B cell (primary cell): Measurements from ENCODE around the gene ZSCAN20. TPM values are rescaled to one million over a fixed set of nuclear protein-coding genes. Genes with fewer than 3 reads are reported as not detected.

ENCODE experiments used
- ATAC-seq: fragments of 200-7000 bp; cut with Tn5 transposase; one replicate; pipeline ENCODE4 v1.10.0; 2021; ENCODE audit warnings: low read depth, mild to moderate bottlenecking, moderate number of reproducible peaks, moderate library complexity
- CTCF ChIA-PET: fragments of 350-600 bp; sonication (Branson Sonifier 250); formaldehyde crosslinking; loops from one replicate; lab custom pipeline; 2021; ENCODE audit warnings: antibody characterized with exemption, inconsistent platforms; lab: Charles Lee
- POLR2A ChIA-PET: fragments of 350-600 bp; sonication (Branson Sonifier 250); formaldehyde crosslinking; loops from one replicate; lab custom pipeline; 2021; ENCODE audit warnings: antibody characterized with exemption; lab: Charles Lee
- DNase-seq: peaks from one replicate; pipeline ENCODE4 v3.0.0; 2013
- H2AFZ ChIP-seq: 2 replicates; pipeline ENCODE4 v1.6.1; 2012; ENCODE audit warnings: mild to moderate bottlenecking, low read depth, low read length; ENCODE audit not compliant: insufficient read depth, poor library complexity, severe bottlenecking
- H3K27ac ChIP-seq, 2 donors: 1 replicate in 1 of 2; 2 replicates in 1 of 2; pipeline ENCODE4 v1.5.1; 2012 to 2013; ENCODE audit warnings: low read length in 2 of 2, mild to moderate bottlenecking in 2 of 2, moderate library complexity in 1 of 2
- H3K27me3 ChIP-seq, 4 experiments: fragments of 200-600 bp in 1 of 4; sonication (generic) in 1 of 4; replicated peaks in 1 of 4; 1 replicate in 2 of 4; 2 replicates in 2 of 4; pipeline versions ENCODE4 v1.6.1 to v1.7.0; 2013 to 2016; ENCODE audit warnings: low read length in 3 of 4, mild to moderate bottlenecking in 2 of 4, mixed read lengths in 1 of 4, moderate library complexity in 1 of 4; ENCODE audit not compliant: insufficient read depth in 4 of 4, control insufficient read depth in 3 of 4; ENCODE audit errors: control extremely low read depth in 1 of 4
- H3K36me3 ChIP-seq, 2 experiments: replicated peaks in 1 of 2; 1 replicate in 1 of 2; 2 replicates in 1 of 2; pipeline versions ENCODE4 v1.6.1 to v1.7.1; 2013; ENCODE audit warnings: low read length in 1 of 2; ENCODE audit not compliant: insufficient read depth in 2 of 2, control insufficient read depth in 1 of 2; ENCODE audit errors: control extremely low read depth in 1 of 2, extremely low read depth in 1 of 2
- H3K4me1 ChIP-seq, 2 donors: fragments of 200-600 bp in 1 of 2; sonication (generic) in 1 of 2; 1 replicate in 1 of 2; 2 replicates in 1 of 2; pipeline versions ENCODE4 v1.5.1 to v1.6.1; 2013 to 2017; ENCODE audit warnings: low read length in 2 of 2; ENCODE audit not compliant: control insufficient read depth in 2 of 2, insufficient read depth in 2 of 2
- H3K4me2 ChIP-seq: replicated peaks from 2 replicates; pipeline ENCODE3; 2012; ENCODE audit warnings: mild to moderate bottlenecking, low read depth, low read length; ENCODE audit not compliant: poor library complexity, severe bottlenecking
- H3K4me3 ChIP-seq, 5 experiments: fragments of 200-600 bp in 1 of 5; sonication (generic) in 1 of 5; 1 replicate in 3 of 5; 2 replicates in 2 of 5; pipeline versions ENCODE4 v1.5.1 to v1.7.0; 2011 to 2016; ENCODE audit warnings: low read length in 4 of 5, mild to moderate bottlenecking in 4 of 5, low read depth in 2 of 5, control low read depth in 1 of 5, moderate library complexity in 1 of 5; ENCODE audit not compliant: insufficient read depth in 1 of 5; ENCODE audit errors: control extremely low read depth in 1 of 5, extremely low read depth in 1 of 5
- H3K79me2 ChIP-seq: fragments of 200-600 bp; sonication (generic); one replicate; pipeline ENCODE4 v1.6.0; 2016; ENCODE audit warnings: low read length; ENCODE audit not compliant: control insufficient read depth, insufficient read depth
- H3K9ac ChIP-seq: fragments of 200-600 bp; sonication (generic); 2 replicates; pipeline ENCODE4 v1.6.1; 2017; ENCODE audit warnings: mild to moderate bottlenecking, low read length, moderate library complexity
- H3K9me3 ChIP-seq, 3 donors: one replicate each; pipeline versions ENCODE4 v1.6.1 to v1.7.1; 2013; ENCODE audit warnings: low read length in 2 of 3; ENCODE audit not compliant: control insufficient read depth in 2 of 3, insufficient read depth in 1 of 3; ENCODE audit errors: control extremely low read depth in 1 of 3
- H4K20me1 ChIP-seq: 2 replicates; pipeline ENCODE4 v1.6.0; 2012; ENCODE audit warnings: mild to moderate bottlenecking, low read length; ENCODE audit not compliant: insufficient read depth, control insufficient read depth, poor library complexity, severe bottlenecking
- H3K27ac Mint-ChIP-seq: one replicate; pipeline ENCODE4 v1.8.0; 2021; ENCODE audit warnings: mixed read lengths
- H3K27me3 Mint-ChIP-seq: one replicate; pipeline ENCODE4 v1.8.0; 2021; ENCODE audit warnings: mixed read lengths
- H3K4me1 Mint-ChIP-seq: one replicate; pipeline ENCODE4 v1.8.0; 2021; ENCODE audit warnings: mixed read lengths
- H3K4me3 Mint-ChIP-seq: one replicate; pipeline ENCODE4 v1.8.0; 2021; ENCODE audit warnings: mixed read lengths
- H3K9me3 Mint-ChIP-seq: one replicate; pipeline ENCODE4 v1.8.0; 2022; ENCODE audit warnings: mixed read lengths; ENCODE audit not compliant: insufficient read depth
- CTCF ChIP-seq: fragments of 200-600 bp; IDR thresholded peaks from one replicate; pipeline ENCODE4 v1.8.0; 2022; ENCODE audit warnings: antibody characterized with exemption, mild to moderate bottlenecking
- EZH2 ChIP-seq: IDR thresholded peaks from 2 replicates; pipeline ENCODE4 v1.6.1; 2012; ENCODE audit warnings: borderline replicate concordance, low read depth, mild to moderate bottlenecking, moderate library complexity, low read length; ENCODE audit not compliant: insufficient read depth, poor library complexity, severe bottlenecking
- WGBS: methylation state at CpG from one replicate; pipeline ENCODE4 v1.1.5; 2013; ENCODE audit warnings: missing lambda C conversion rate; ENCODE audit not compliant: insufficient coverage; 5-methylcytosine and 5-hydroxymethylcytosine counted together
- intact Hi-C: fragments of 100-400 bp; cut with micrococcal nuclease; formaldehyde crosslinking; loops from one replicate; pipeline ENCODE4 v1.10.0; 2022
- polyA plus RNA-seq: library from polyadenylated mRNA; depleted of rRNA; stranded (reverse); fragments of >200 nt; gene quantifications from 2 replicates; pipeline ENCODE4 v1.2.3, GENCODE V29; 2012
- total RNA-seq, 2 donors: library from RNA; stranded (reverse); fragments of 120-200 nt in 1 of 2; gene quantifications; 1 replicate in 1 of 2; 2 replicates in 1 of 2; pipeline versions ENCODE4 v1.2.3 to v1.2.4, GENCODE V29; 2013 to 2022

ZSCAN20 gene
- total and polyA plus RNA-seq, 2 donors (not counting 1 experiment from before 2014, with no cell fraction given) = 0.18 to 3.7 TPM

GRCh38 chr1:33460947-33461629 is 11.4 kb upstream of the ZSCAN20 start:
- no peaks in the 10 kb centered on the region for H3K36me3 ChIP-seq
- Mint-ChIP-seq H3K9me3 (no peaks in the 10 kb centered on the region), H3K4me3 (peak overlapping the region; percentile 80), H3K4me1 (peaks cover 44% of the 10 kb centered on the region), H3K27me3 (no peaks in the 10 kb centered on the region), H3K27ac (peak overlapping the region; percentile 87)
- H3K4me2 ChIP-seq = peak overlapping the region; percentile 69
- H3K27ac ChIP-seq = peak overlapping the region; percentile 56 to 64
- no peaks in the 10 kb centered on the region for H4K20me1 ChIP-seq
- 33% methylated on average over 3 of the region's 4 CpGs for WGBS
- H3K9ac ChIP-seq = peak overlapping the region; percentile 38
- no peaks in the 10 kb centered on the region for H3K27me3 ChIP-seq
- no peaks in the 10 kb centered on the region for H3K9me3 ChIP-seq
- peak overlapping the region; percentile 36 for H2AFZ ChIP-seq
- CTCF ChIA-PET = interaction anchor here (1.2 to 2.4 kb wide), 3 partner anchors 8 to 164 kb away, joined by 7 to 17 read pairs (median 10); no protein-coding TSS in a partner anchor
- POLR2A ChIA-PET = interaction anchor here (1.3 kb wide), 1 partner anchor 10 kb away, joined by 3 read pairs; no protein-coding TSS in a partner anchor
- TF ChIP-seq EZH2 (no peak), CTCF (no peak)
- peak; percentile 80 for DNase-seq
- intact Hi-C loops = loop anchor here (1.0 kb wide), 1 partner anchor 9 kb away; no protein-coding TSS in a partner anchor
- peak; percentile 93 for ATAC-seq
- H3K4me3 ChIP-seq = peak overlapping the region in 3 of 5 experiments; percentile 10 to 25 (median 21)
- no peaks in the 10 kb centered on the region for H3K79me2 ChIP-seq
- H3K4me1 ChIP-seq = peaks cover 38 to 43% of the 10 kb centered on the region in 2 donors
